Measurements from ENCODE around the gene DCAF11. TPM values are rescaled to one million over a fixed set of nuclear protein-coding genes. Genes with fewer than 3 reads are reported as not detected.

Gene DCAF11
- total and polyA plus RNA-seq, 2 of the 8 experiments (the other 6 are each of a cell fraction or from before 2014, with no cell fraction given) = 60.4 to 63.6 TPM

DNA sequence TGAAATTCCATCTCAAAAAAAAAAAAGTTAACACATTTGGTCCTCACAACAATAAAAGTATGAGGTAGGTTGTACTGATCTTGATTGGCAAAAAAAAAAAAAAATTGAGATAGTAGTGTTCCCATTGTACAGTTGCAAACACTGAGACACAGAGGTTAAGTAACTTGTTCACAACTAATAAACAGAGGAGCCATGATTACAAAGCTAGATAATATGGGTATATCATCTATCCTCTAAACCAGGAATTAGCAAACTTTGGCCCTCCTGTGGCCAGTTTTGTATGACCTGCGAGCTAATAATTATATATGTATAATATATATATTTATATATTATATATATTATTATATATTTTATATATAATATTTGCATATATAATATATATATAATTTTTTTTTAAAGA is 19.2 kb downstream of the DCAF11 start:
- Histone ChIP-seq H2BK120ac (replicated peaks; ENCODE audit: low read depth, low read length) (no peak overlapping the region), H3K9me3 (ENCODE audit: insufficient read depth in 2 of 2, low read depth in 1 of 2, low read length in 1 of 2) (no peaks in the 10 kb centered on the region), H2AFZ (ENCODE audit: low read length) (no peak overlapping the region), H3K79me2 (ENCODE audit: control insufficient read depth in 1 of 2, insufficient read depth in 2 of 2, low read length in 2 of 2) (no peaks in the 10 kb centered on the region), H2BK12ac (ENCODE audit: low read depth, low read length) (no peak overlapping the region), H2AK5ac (ENCODE audit: low read depth, low read length) (no peak overlapping the region), H3K56ac (replicated peaks; ENCODE audit: insufficient read length, low read depth, low read length) (no peak overlapping the region), H3K4me3 (ENCODE audit: extremely low read depth in 1 of 4, insufficient read depth in 2 of 4, low read depth in 3 of 4, low read length in 4 of 4) (no peak overlapping the region), H3K4me1 (replicated peaks in 1 of 4; ENCODE audit: control insufficient read depth in 3 of 4, insufficient read depth in 4 of 4, low read length in 3 of 4) (peaks cover 0 to 10% (median 5%) of the 10 kb centered on the region in 4 experiments; a peak in 4 of 7 replicates), H3K4me2 (ENCODE audit: insufficient read depth in 1 of 2, low read depth in 2 of 2, low read length in 2 of 2) (no peak overlapping the region), H3K14ac (ENCODE audit: insufficient read length) (no peak overlapping the region), H3K27ac (ENCODE audit: low read depth, low read length) (no peak overlapping the region), H4K8ac (ENCODE audit: extremely low read depth, insufficient read depth, low read length) (no peak overlapping the region), H4K5ac (ENCODE audit: insufficient read length, low read depth, low read length) (no peak overlapping the region), H3K4ac (replicated peaks; ENCODE audit: insufficient read length, low read depth, low read length) (no peak overlapping the region), H2BK20ac (ENCODE audit: low read length) (no peak overlapping the region), H2BK15ac (ENCODE audit: low read length) (no peak overlapping the region), H3K23ac (ENCODE audit: insufficient read length) (no peak overlapping the region), H4K91ac (replicated peaks; ENCODE audit: insufficient read length, low read length) (no peak overlapping the region), H3K23me2 (ENCODE audit: low read depth, low read length) (peaks cover 5% of the 10 kb centered on the region; the same call in 1 of the 2 replicates), H3K79me1 (ENCODE audit: low read depth, low read length) (no peaks in the 10 kb centered on the region), H2BK5ac (ENCODE audit: low read depth, low read length) (no peak overlapping the region), H3K36me3 (ENCODE audit: control insufficient read depth in 2 of 4, insufficient read depth in 4 of 4, low read length in 3 of 4) (peaks cover 2 to 16% (median 9%) of the 10 kb centered on the region in 4 experiments; a peak in 6 of 8 replicates), H3K18ac (ENCODE audit: extremely low read depth, low read length) (no peak overlapping the region), H3K27me3 (replicated peaks in 1 of 4; ENCODE audit: control insufficient read depth in 3 of 4, extremely low read depth in 1 of 4, insufficient read depth in 3 of 4, low read length in 3 of 4) (no peaks in the 10 kb centered on the region), H3K9ac (replicated peaks in 1 of 4; ENCODE audit: extremely low read depth in 1 of 4, low read depth in 3 of 4, low read length in 3 of 4) (no peak overlapping the region), H4K20me1 (replicated peaks in 1 of 2; ENCODE audit: control insufficient read depth in 1 of 2, insufficient read depth in 2 of 2, low read length in 2 of 2) (no peaks in the 10 kb centered on the region)
- DNase-seq (ENCODE audit: low read depth in 1 of 2, low spot score in 2 of 2) (no peak), FAIRE-seq (no peak)
- TF ChIP-seq RAD21 (IDR thresholded peaks at IDR 0.05 in 1 of 2, conservative IDR thresholded peaks at IDR 0.05 in 1 of 2; ENCODE audit: low read depth in 2 of 2, low read length in 2 of 2) (no peak), ASH2L (IDR thresholded peaks at IDR 0.05; ENCODE audit: low read length) (no peak), SRF (IDR thresholded peaks at IDR 0.05; ENCODE audit: low read depth, low read length) (no peak), SIX5 (IDR thresholded peaks at IDR 0.05; ENCODE audit: low read depth, low read length) (no peak), SP1 (IDR thresholded peaks at IDR 0.05; ENCODE audit: low read depth, low read length) (no peak), MAFK (IDR thresholded peaks at IDR 0.05; ENCODE audit: low read depth, low read length) (no peak), POU5F1 (IDR thresholded peaks at IDR 0.05; ENCODE audit: low read depth, low read length) (no peak), JUN (IDR thresholded peaks at IDR 0.05; ENCODE audit: low read depth, low read length) (no peak), SIN3A (conservative IDR thresholded peaks at IDR 0.05 in 1 of 2, IDR thresholded peaks at IDR 0.05 in 1 of 2; ENCODE audit: low read depth in 1 of 2, low read length in 2 of 2) (no peak)
- TF ChIP-seq, protein P1, sequence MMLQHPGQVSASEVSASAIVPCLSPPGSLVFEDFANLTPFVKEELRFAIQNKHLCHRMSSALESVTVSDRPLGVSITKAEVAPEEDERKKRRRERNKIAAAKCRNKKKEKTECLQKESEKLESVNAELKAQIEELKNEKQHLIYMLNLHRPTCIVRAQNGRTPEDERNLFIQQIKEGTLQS (IDR thresholded peaks at IDR 0.05; ENCODE audit: insufficient read depth, low read depth, low read length) = no peak
- TF ChIP-seq, protein P2, sequence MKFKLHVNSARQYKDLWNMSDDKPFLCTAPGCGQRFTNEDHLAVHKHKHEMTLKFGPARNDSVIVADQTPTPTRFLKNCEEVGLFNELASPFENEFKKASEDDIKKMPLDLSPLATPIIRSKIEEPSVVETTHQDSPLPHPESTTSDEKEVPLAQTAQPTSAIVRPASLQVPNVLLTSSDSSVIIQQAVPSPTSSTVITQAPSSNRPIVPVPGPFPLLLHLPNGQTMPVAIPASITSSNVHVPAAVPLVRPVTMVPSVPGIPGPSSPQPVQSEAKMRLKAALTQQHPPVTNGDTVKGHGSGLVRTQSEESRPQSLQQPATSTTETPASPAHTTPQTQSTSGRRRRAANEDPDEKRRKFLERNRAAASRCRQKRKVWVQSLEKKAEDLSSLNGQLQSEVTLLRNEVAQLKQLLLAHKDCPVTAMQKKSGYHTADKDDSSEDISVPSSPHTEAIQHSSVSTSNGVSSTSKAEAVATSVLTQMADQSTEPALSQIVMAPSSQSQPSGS (IDR thresholded peaks at IDR 0.05; ENCODE audit: low read length) = no peak
- WGBS, 2 experiments (ENCODE audit: extremely low coverage in 1 of 2, insufficient coverage in 1 of 2, insufficient read length in 1 of 2, insufficient replicate concordance in 2 of 2, low coverage in 1 of 2, low lambda C conversion rate in 2 of 2, missing lambda C conversion rate in 1 of 2) = 100% methylated on average over 1 of the region's 1 CpG; no CpG with 5 or more reads in 1 of the 2 experiments
- POLR2A ChIA-PET (ENCODE audit: partially characterized antibody) = interaction anchor here (0.8 to 11.1 kb wide), 7 partner anchors 12 to 76 kb away, joined by 3 to 100 read pairs (median 4); partner anchors contain the start of genes DCAF11, NRL and RNF31
- CTCF ChIA-PET (ENCODE audit: partially characterized antibody) = interaction anchor here (0.7 kb wide), 2 partner anchors 25 to 999 kb away, joined by 4 read pairs; no protein-coding TSS in a partner anchor

Measured in H1 (cell line).